NK-92 treated with Interleukin-12 subunit alpha and Interleukin-12 subunit beta, amount 100 ng/mL, for 24 hours (cell line): Measurements from ENCODE around the gene UQCRC1.

ENCODE experiments used
- DNase-seq: peaks from one replicate; lab custom pipeline; 2025; lab: John Stamatoyannopoulos, UW

UQCRC1 gene

GRCh38 chr3:48598323-48599076, 10.9 kb downstream of the UQCRC1 start:
- no peak for DNase-seq

- DNase-seq = no peak
Measured at GRCh38 chr3:48597408-48597800, 12.0 kb downstream of the UQCRC1 start.

- no peak for DNase-seq
Measured at GRCh38 chr3:48596676-48597407, 12.6 kb downstream of the UQCRC1 start.

- no peak for DNase-seq
Measured at GRCh38 chr3:48596157-48596556, 13.3 kb downstream of the UQCRC1 start.

GRCh38 chr3:48595526-48596121, 13.8 kb downstream of the UQCRC1 start:
- DNase-seq = no peak

- no peak for DNase-seq
Measured at GRCh38 chr3:48595075-48595525, 14.3 kb downstream of the UQCRC1 start, which contains the start of gene COL7A1. COL7A1 (minus strand) TSS chr3:48595329; CDS start chr3:48595159, 170 bp downstream.

GRCh38 chr3:48594417-48595049, 14.9 kb downstream of the UQCRC1 start:
- DNase-seq = no peak

GRCh38 chr3:48593337-48593736, 16.1 kb downstream of the UQCRC1 start:
- no peak for DNase-seq

- no peak for DNase-seq
Measured at GRCh38 chr3:48592519-48593087, 16.8 kb downstream of the UQCRC1 start.

- DNase-seq = no peak
Measured at GRCh38 chr3:48591886-48592518, 17.4 kb downstream of the UQCRC1 start.

- no peak for DNase-seq
Measured at GRCh38 chr3:48591436-48591835, 18.0 kb downstream of the UQCRC1 start.

- no peak for DNase-seq
Measured at GRCh38 chr3:48588230-48588629, 21.2 kb downstream of the UQCRC1 start.

GRCh38 chr3:48587686-48588085, 21.8 kb downstream of the UQCRC1 start:
- no peak for DNase-seq

GRCh38 chr3:48585411-48585810, 24.0 kb downstream of the UQCRC1 start:
- no peak for DNase-seq

GRCh38 chr3:48584836-48585235, 24.6 kb downstream of the UQCRC1 start:
- DNase-seq = no peak

- no peak for DNase-seq
Measured at GRCh38 chr3:48581621-48582481, 27.6 kb downstream of the UQCRC1 start.

GRCh38 chr3:48576647-48577046, 32.8 kb downstream of the UQCRC1 start:
- no peak for DNase-seq

- DNase-seq = no peak
Measured at GRCh38 chr3:48575366-48575765, 34.1 kb downstream of the UQCRC1 start.

- DNase-seq = no peak
Measured at GRCh38 chr3:48573973-48574585, 35.4 kb downstream of the UQCRC1 start.

- no peak for DNase-seq
Measured at GRCh38 chr3:48572517-48572916, 36.9 kb downstream of the UQCRC1 start.
